A549 (cell line): ENCODE results near the gene LBH. TPM values are rescaled to one million over a fixed set of nuclear protein-coding genes. Genes with fewer than 3 reads are reported as not detected.

Source experiments
- ATAC-seq, 2 experiments: fragments of 200-7000 bp in 1 of 2; fragments of >200 bp in 1 of 2; cut with Nextera tagmentation in 1 of 2; cut with Tn5 transposase in 1 of 2; 3 replicates each; pipeline versions ENCODE4 v1.8.0 to v1.9.1; 2018 to 2020; ENCODE audit warnings: mild to moderate bottlenecking in 1 of 2, moderate library complexity in 1 of 2
- CTCF ChIA-PET: fragments of 300-600 bp; sonication (Branson Sonifier 250); formaldehyde crosslinking; extraction: SDS; loops from one replicate; lab custom pipeline; 2021; ENCODE audit warnings: antibody characterized with exemption, inconsistent platforms; lab: Yijun Ruan, JAX
- POLR2A ChIA-PET: fragments of 350-600 bp; formaldehyde crosslinking; extraction: SDS; loops from one replicate; lab custom pipeline; 2021; ENCODE audit warnings: antibody characterized with exemption, inconsistent platforms; lab: Yijun Ruan, JAX
- DNase-seq, 2 experiments: peaks; one replicate each; pipeline versions ENCODE4 v3.0.0 to v3.0.0-alpha.2; 2011 to 2016; ENCODE audit warnings: low read depth in 1 of 2, low spot score in 1 of 2
- FAIRE-seq: peaks from 2 replicates; lab custom pipeline; 2011; peaks lifted over from hg19 to GRCh38; lab: Jason Lieb, UNC
- H3K27ac ChIP-seq, 2 experiments: fragments of >200 bp; sonication (Bioruptor Twin); formaldehyde crosslinking; 3 replicates each; pipeline ENCODE4 v1.5.1; 2016 to 2017
- H3K4me1 ChIP-seq: fragments of >200 bp; sonication (Bioruptor Twin); formaldehyde crosslinking; 3 replicates; pipeline ENCODE4 v1.6.1; 2016
- H3K4me2 ChIP-seq: fragments of >200 bp; sonication (Bioruptor Twin); formaldehyde crosslinking; 3 replicates; pipeline ENCODE4 v1.6.1; 2016
- H3K4me3 ChIP-seq: fragments of >200 bp; sonication (Bioruptor Twin); formaldehyde crosslinking; 3 replicates; pipeline ENCODE4 v1.5.1; 2016
- H3K9me3 ChIP-seq: fragments of >200 bp; sonication (Bioruptor Twin); formaldehyde crosslinking; 3 replicates; pipeline ENCODE4 v1.6.1; 2016
- CBX2 ChIP-seq: fragments of 200-600 bp; sonication (generic); IDR thresholded peaks from 2 replicates; pipeline ENCODE4 v1.6.1; 2016; ENCODE audit warnings: low read depth, mild to moderate bottlenecking, borderline replicate concordance
- CHD2 ChIP-seq: fragments of 150-350 bp; IDR thresholded peaks from 2 replicates; pipeline ENCODE4 v1.6.1; 2014; ENCODE audit warnings: low read length; ENCODE audit not compliant: partially characterized antibody
- EHF ChIP-seq: fragments of 250-450 bp; sonication (Bioruptor Pico); IDR thresholded peaks from 2 replicates; pipeline ENCODE4 v1.5.0; 2020; ENCODE audit warnings: mild to moderate bottlenecking
- ESRRA ChIP-seq: fragments of 150-350 bp; IDR thresholded peaks from 2 replicates; pipeline ENCODE4 v1.6.1; 2014; ENCODE audit warnings: mild to moderate bottlenecking, low read length, borderline replicate concordance
- FOSB ChIP-seq: fragments of 250-450 bp; sonication (Bioruptor Pico); IDR thresholded peaks from 2 replicates; pipeline ENCODE4 v1.5.0; 2020; ENCODE audit warnings: mild to moderate bottlenecking, moderate library complexity
- FOXS1 ChIP-seq: fragments of 250-450 bp; sonication (Bioruptor Pico); IDR thresholded peaks from 2 replicates; pipeline ENCODE4 v1.5.0; 2020; ENCODE audit warnings: mild to moderate bottlenecking, moderate library complexity
- HDAC2 ChIP-seq: fragments of 200-600 bp; sonication (generic); IDR thresholded peaks from 2 replicates; pipeline ENCODE4 v1.6.1; 2016
- HMGXB4 ChIP-seq: fragments of 250-450 bp; sonication (Bioruptor Pico); IDR thresholded peaks from 2 replicates; pipeline ENCODE4 v1.5.0; 2021; ENCODE audit warnings: mild to moderate bottlenecking, moderate library complexity, borderline replicate concordance
- HOXB13 ChIP-seq: fragments of 250-450 bp; sonication (Bioruptor Pico); IDR thresholded peaks from 2 replicates; pipeline ENCODE4 v1.5.0; 2020; ENCODE audit warnings: low read depth, mild to moderate bottlenecking, moderate library complexity
- MAFK ChIP-seq: fragments of 450-650 bp; IDR thresholded peaks from 2 replicates; pipeline ENCODE4 v1.6.1; 2014; ENCODE audit not compliant: partially characterized antibody
- MAZ ChIP-seq: fragments of 150-350 bp; IDR thresholded peaks from 2 replicates; pipeline ENCODE4 v1.6.1; 2014; ENCODE audit warnings: antibody characterized with exemption, low read depth, low read length, borderline replicate concordance
- NFE2L2 ChIP-seq: fragments of 150-350 bp; conservative IDR thresholded peaks from 2 replicates; pipeline ENCODE4 v1.6.1; 2014; ENCODE audit warnings: low read length
- NR3C1 ChIP-seq: fragments of >200 bp; sonication (Bioruptor Twin); formaldehyde crosslinking; IDR thresholded peaks from 3 replicates; pipeline ENCODE4 v1.6.1; 2017
- PHF8 ChIP-seq: fragments of 200-600 bp; sonication (generic); IDR thresholded peaks from 2 replicates; pipeline ENCODE4 v1.6.1; 2016; ENCODE audit warnings: low read depth, mild to moderate bottlenecking, antibody characterized with exemption, moderate library complexity, borderline replicate concordance
- POLR2A ChIP-seq: IDR thresholded peaks from 2 replicates; pipeline ENCODE4 v1.6.1; 2012; ENCODE audit warnings: mild to moderate bottlenecking, low read length
- RARB ChIP-seq: fragments of 250-450 bp; sonication (Bioruptor Pico); IDR thresholded peaks from 2 replicates; pipeline ENCODE4 v1.8.0; 2021; ENCODE audit warnings: mild to moderate bottlenecking, moderate library complexity
- RFX5 ChIP-seq: fragments of 450-650 bp; IDR thresholded peaks from 2 replicates; pipeline ENCODE4 v1.7.1; 2014; ENCODE audit warnings: antibody characterized with exemption, mild to moderate bottlenecking, moderate library complexity
- RNF2 ChIP-seq: fragments of 200-600 bp; sonication (generic); IDR thresholded peaks from 2 replicates; pipeline ENCODE4 v1.6.1; 2016; ENCODE audit warnings: low read depth, mild to moderate bottlenecking, antibody characterized with exemption, moderate library complexity, borderline replicate concordance
- SMC3 ChIP-seq: fragments of >200 bp; sonication (Bioruptor Twin); formaldehyde crosslinking; IDR thresholded peaks from 3 replicates; pipeline ENCODE4 v1.6.1; 2018; ENCODE audit warnings: inconsistent platforms
- TFCP2L1 ChIP-seq: fragments of 250-450 bp; sonication (Bioruptor Pico); IDR thresholded peaks from 2 replicates; pipeline ENCODE4 v1.5.0; 2021; ENCODE audit warnings: mild to moderate bottlenecking
- USF2 ChIP-seq: fragments of 450-650 bp; IDR thresholded peaks from 2 replicates; pipeline ENCODE4 v1.6.1; 2014; ENCODE audit warnings: antibody characterized with exemption
- ZFP36 ChIP-seq: fragments of 450-650 bp; IDR thresholded peaks from 2 replicates; pipeline ENCODE4 v1.6.1; 2014; ENCODE audit warnings: borderline replicate concordance; ENCODE audit not compliant: partially characterized antibody
- WGBS: methylation state at CpG from one replicate; pipeline ENCODE4 v1.1.6; 2017; ENCODE audit errors: missing lambda C conversion rate; 5-methylcytosine and 5-hydroxymethylcytosine counted together
- polyA plus RNA-seq, 4 experiments: library from polyadenylated mRNA; depleted of rRNA in 3 of 4; stranded (reverse); fragments of >200 nt; fragmentation: RNase III in 1 of 4; extraction: RNeasy Plus Mini Kit Qiagen cat#74134 plus additional on column Dnase treatment in 1 of 4; gene quantifications; 2 replicates in 3 of 4; 3 replicates in 1 of 4; pipeline ENCODE4 v1.2.3, GENCODE V29; 2011 to 2017
- TF ChIP-seq, protein P1 (sequence below): fragments of >200 bp; sonication (Bioruptor Twin); formaldehyde crosslinking; IDR thresholded peaks from 2 replicates; pipeline ENCODE4 v1.6.1; 2016
- TF ChIP-seq, protein P2 (sequence below): fragments of 200-600 bp; sonication (generic); IDR thresholded peaks from 2 replicates; pipeline ENCODE4 v1.6.1; 2016; ENCODE audit warnings: antibody characterized with exemption, mild to moderate bottlenecking, moderate library complexity

The LBH gene
- polyA plus RNA-seq, 2 of the 4 experiments (the other 2 are of a cell fraction) = 163 to 216 TPM

- ChIA-PET POLR2A (no interaction called here), CTCF (interaction anchor here (1.2 to 3.0 kb wide), 2 partner anchors 23 to 40 kb away, joined by 3 to 18 read pairs; no protein-coding TSS in a partner anchor)
- ATAC-seq (no peak), DNase-seq (no peak), FAIRE-seq (no peak)
- no peak overlapping the region for H3K27ac ChIP-seq
- peaks cover 11% of the 10 kb centered on the region; the same call in 2 of the 3 replicates for H3K4me1 ChIP-seq
- 46% methylated on average over 2 of the region's 2 CpGs for WGBS
- H3K4me3 ChIP-seq = no peak overlapping the region
- H3K4me2 ChIP-seq = no peak overlapping the region
- H3K9me3 ChIP-seq = no peaks in the 10 kb centered on the region
- TF ChIP-seq ZFP36 = no peak
- no peak for TF ChIP-seq HOXB13 (CRISPR knock-in tag)
- TF ChIP-seq RNF2 = no peak
- no peak for TF ChIP-seq HMGXB4 (CRISPR knock-in tag)
- TF ChIP-seq, all 56 proteins: peak for 0
Observed at GRCh38 chr2:30188292-30188691, 43.0 kb upstream of the LBH start.

DNA sequence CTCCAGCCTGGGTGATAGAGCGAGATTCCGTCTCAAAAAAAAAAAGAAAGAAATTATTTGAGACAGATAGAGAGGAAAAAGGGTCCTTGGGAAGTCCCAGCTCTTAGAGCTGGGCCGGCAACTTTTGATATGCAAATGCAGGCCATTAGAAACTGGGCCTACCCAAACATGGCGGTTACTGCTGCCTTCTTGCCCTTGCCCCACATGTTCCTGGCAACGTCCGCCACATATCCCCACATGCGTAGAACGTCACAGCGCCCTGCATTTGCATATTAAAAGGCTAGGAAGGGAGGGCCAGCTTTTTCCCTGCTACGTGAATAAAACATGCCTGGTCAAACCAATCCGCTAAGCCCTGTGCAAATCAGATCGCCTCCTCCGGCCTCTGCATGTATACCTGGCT is 40.7 kb upstream of the LBH start:
- Histone ChIP-seq H3K9me3 (no peaks in the 10 kb centered on the region), H3K27ac (no peak overlapping the region), H3K4me3 (no peak overlapping the region), H3K4me2 (no peak overlapping the region), H3K4me1 (peaks cover 2% of the 10 kb centered on the region; the same call in 2 of the 3 replicates)
- TF ChIP-seq FOXS1 (CRISPR knock-in tag) (no peak), NR3C1 (no peak), RFX5 (no peak), CHD2 (no peak)
- TF ChIP-seq, protein P1, sequence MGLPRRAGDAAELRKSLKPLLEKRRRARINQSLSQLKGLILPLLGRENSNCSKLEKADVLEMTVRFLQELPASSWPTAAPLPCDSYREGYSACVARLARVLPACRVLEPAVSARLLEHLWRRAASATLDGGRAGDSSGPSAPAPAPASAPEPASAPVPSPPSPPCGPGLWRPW = no peak
- FAIRE-seq (no peak), DNase-seq (no peak), ATAC-seq (no peak)
- 77% methylated on average over 13 of the region's 13 CpGs for WGBS
- ChIA-PET POLR2A (no interaction called here), CTCF (interaction anchor here (0.6 to 1.2 kb wide), 3 partner anchors 257 to 672 kb away, joined by 3 to 5 read pairs (median 3); no protein-coding TSS in a partner anchor)

DNA sequence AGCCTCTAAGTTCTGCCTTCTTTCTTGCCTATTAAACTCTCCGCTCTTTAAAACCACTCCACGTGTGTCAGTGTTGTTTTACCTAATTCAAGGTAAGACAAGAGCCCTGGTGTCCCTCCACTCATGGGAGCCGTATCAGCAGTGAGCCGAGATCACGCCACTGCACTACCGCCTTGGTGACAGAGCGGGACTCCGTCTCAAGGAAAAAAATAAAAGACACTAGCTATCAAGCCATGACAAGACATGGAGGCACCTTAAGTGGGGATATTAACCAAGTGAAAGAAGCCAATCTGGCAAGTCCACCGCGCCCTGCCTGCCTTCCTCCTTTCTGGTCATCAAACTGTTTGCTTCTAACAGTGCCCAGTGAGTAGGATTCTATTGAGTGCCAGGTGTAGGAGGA is 40.2 kb upstream of the LBH start:
- CTCF ChIA-PET = interaction anchor here (0.6 to 2.0 kb wide), 4 partner anchors 26 to 672 kb away, joined by 3 to 9 read pairs (median 4); no protein-coding TSS in a partner anchor
- ATAC-seq = no peak

More for the DNA sequence above, 40.2 kb upstream of the LBH start:
- no peak for FAIRE-seq
- TF ChIP-seq FOSB (CRISPR knock-in tag) (no peak), USF2 (no peak), MAZ (no peak), RARB (CRISPR knock-in tag) (no peak), EHF (CRISPR knock-in tag) (no peak), NFE2L2 (no peak), HDAC2 (no peak), POLR2A (no peak), PHF8 (no peak), SMC3 (no peak), CBX2 (no peak), ESRRA (no peak), MAFK (no peak), TFCP2L1 (no peak)
- TF ChIP-seq, protein P2, sequence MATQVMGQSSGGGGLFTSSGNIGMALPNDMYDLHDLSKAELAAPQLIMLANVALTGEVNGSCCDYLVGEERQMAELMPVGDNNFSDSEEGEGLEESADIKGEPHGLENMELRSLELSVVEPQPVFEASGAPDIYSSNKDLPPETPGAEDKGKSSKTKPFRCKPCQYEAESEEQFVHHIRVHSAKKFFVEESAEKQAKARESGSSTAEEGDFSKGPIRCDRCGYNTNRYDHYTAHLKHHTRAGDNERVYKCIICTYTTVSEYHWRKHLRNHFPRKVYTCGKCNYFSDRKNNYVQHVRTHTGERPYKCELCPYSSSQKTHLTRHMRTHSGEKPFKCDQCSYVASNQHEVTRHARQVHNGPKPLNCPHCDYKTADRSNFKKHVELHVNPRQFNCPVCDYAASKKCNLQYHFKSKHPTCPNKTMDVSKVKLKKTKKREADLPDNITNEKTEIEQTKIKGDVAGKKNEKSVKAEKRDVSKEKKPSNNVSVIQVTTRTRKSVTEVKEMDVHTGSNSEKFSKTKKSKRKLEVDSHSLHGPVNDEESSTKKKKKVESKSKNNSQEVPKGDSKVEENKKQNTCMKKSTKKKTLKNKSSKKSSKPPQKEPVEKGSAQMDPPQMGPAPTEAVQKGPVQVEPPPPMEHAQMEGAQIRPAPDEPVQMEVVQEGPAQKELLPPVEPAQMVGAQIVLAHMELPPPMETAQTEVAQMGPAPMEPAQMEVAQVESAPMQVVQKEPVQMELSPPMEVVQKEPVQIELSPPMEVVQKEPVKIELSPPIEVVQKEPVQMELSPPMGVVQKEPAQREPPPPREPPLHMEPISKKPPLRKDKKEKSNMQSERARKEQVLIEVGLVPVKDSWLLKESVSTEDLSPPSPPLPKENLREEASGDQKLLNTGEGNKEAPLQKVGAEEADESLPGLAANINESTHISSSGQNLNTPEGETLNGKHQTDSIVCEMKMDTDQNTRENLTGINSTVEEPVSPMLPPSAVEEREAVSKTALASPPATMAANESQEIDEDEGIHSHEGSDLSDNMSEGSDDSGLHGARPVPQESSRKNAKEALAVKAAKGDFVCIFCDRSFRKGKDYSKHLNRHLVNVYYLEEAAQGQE = no peak
- Histone ChIP-seq H3K4me1 (no peaks in the 10 kb centered on the region), H3K9me3 (no peaks in the 10 kb centered on the region), H3K4me2 (no peak overlapping the region), H3K4me3 (no peak overlapping the region), H3K27ac (no peak overlapping the region)
- DNase-seq = no peak
- POLR2A ChIA-PET = interaction anchor here (0.6 kb wide), 1 partner anchor 150 kb away, joined by 8 read pairs; no protein-coding TSS in a partner anchor
- 89% methylated on average over 10 of the region's 10 CpGs for WGBS
